Measurements from ENCODE around the gene GPRIN2.
"Not testable (repeated sequence)": the region's sequence is repeated elsewhere in the genome, so short reads cannot be mapped to it uniquely, and the experiment has no call there.

The GPRIN2 gene

GRCh38 chr10:46520941-46521340, 35.5 kb downstream of the GPRIN2 start:
- DNase-seq (ENCODE audit: low read depth in 2 of 2): no peak

GRCh38 chr10:46520381-46520780, 36.1 kb downstream of the GPRIN2 start:
- no peak for DNase-seq (ENCODE audit: low read depth in 2 of 2)

GRCh38 chr10:46518028-46518725, 38.3 kb downstream of the GPRIN2 start:
- DNase-seq (ENCODE audit: low read depth in 2 of 2): no peak

GRCh38 chr10:46517541-46517940, 38.9 kb downstream of the GPRIN2 start:
- DNase-seq (ENCODE audit: low read depth in 2 of 2): no peak

GRCh38 chr10:46516660-46517416, 39.6 kb downstream of the GPRIN2 start:
- no peak for DNase-seq (ENCODE audit: low read depth in 2 of 2)

GRCh38 chr10:46515793-46516192, 40.7 kb downstream of the GPRIN2 start:
- no peak for DNase-seq (ENCODE audit: low read depth in 2 of 2)

- no peak for DNase-seq (ENCODE audit: low read depth in 2 of 2)
Observed at GRCh38 chr10:46515366-46515765, 41.1 kb downstream of the GPRIN2 start.

GRCh38 chr10:46514899-46515298, 41.6 kb downstream of the GPRIN2 start:
- DNase-seq (ENCODE audit: low read depth in 2 of 2): no peak

- no peak for DNase-seq (ENCODE audit: low read depth in 2 of 2)
Observed at GRCh38 chr10:46514431-46514861, 42.0 kb downstream of the GPRIN2 start.

GRCh38 chr10:46513333-46513732, 43.1 kb downstream of the GPRIN2 start:
- DNase-seq (ENCODE audit: low read depth in 2 of 2): not testable (repeated sequence)

- DNase-seq (ENCODE audit: low read depth in 2 of 2): not testable (repeated sequence)
Observed at GRCh38 chr10:46512725-46513124, 43.7 kb downstream of the GPRIN2 start.

GRCh38 chr10:46512002-46512401, 44.5 kb downstream of the GPRIN2 start:
- not testable (repeated sequence) for DNase-seq (ENCODE audit: low read depth in 2 of 2)

Measured in activated CD4-positive, alpha-beta T cell treated with anti-CD3 and anti-CD28 coated beads for 24 hours (primary cell).